ENCODE measurements around the gene LRRC45.

DNA sequence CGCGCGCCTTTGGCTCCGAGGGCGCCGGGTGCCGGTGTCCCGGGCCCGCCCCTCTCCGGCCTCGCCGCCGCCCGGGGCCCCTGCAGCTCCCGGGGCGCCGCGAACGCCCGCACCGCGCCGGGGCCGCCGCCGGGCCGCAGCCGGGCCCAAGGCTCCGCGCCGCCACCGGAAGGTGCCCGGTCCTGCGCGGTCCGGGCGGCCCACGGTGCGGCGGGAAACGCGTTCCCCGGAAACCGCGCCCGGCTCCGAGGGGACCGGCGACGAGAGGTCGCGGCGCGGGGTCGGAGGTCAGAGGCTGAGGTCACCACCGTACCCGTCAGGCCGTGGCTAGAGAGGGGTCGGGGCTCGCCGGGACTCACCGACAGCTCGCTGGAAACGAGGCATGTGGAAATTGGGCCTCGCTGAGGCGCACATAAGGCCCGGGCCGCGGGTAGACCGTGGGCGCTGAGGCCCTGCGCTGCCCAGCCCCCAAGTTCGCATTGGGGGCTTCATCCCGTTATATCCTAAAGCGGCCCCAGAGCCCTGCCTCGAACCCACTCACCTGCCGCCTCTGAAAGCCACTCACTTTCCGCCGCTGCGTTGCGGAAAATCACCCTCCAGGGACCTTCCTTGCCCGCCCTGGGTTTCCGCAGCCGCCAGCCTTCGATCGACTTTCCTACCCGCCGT, 42.7 kb downstream of the LRRC45 start, which contains the start of gene DUS1L:
- TF ChIP-seq EZH2phosphoT487 (IDR thresholded peaks at IDR 0.05; ENCODE audit: borderline replicate concordance) (no peak), TCF7L2 (IDR thresholded peaks at IDR 0.05; ENCODE audit: borderline replicate concordance, extremely low read depth, insufficient read depth, insufficient read length) (peak; percentile 75), POLR2A (IDR thresholded peaks at IDR 0.05; ENCODE audit: borderline replicate concordance, extremely low read depth, insufficient read depth, insufficient read length) (peak; percentile 87), RAD21 (IDR thresholded peaks at IDR 0.05; ENCODE audit: low read depth) (no peak), SIN3A (IDR thresholded peaks at IDR 0.05; ENCODE audit: low read depth) (peak; percentile 80; the same call in 1 of the 2 replicates), ZNF274 (IDR thresholded peaks at IDR 0.05; ENCODE audit: low read depth, low read length) (no peak), POLR2AphosphoS5 (IDR thresholded peaks at IDR 0.05; ENCODE audit: low read depth, low read length) (peak; percentile 49; the same call in 1 of the 2 replicates), EGR1 (IDR thresholded peaks at IDR 0.05; ENCODE audit: low read depth) (no peak), CEBPB (IDR thresholded peaks at IDR 0.05; ENCODE audit: low read depth) (no peak), EZH2 (IDR thresholded peaks at IDR 0.05) (no peak)
- TF ChIP-seq, protein P1, sequence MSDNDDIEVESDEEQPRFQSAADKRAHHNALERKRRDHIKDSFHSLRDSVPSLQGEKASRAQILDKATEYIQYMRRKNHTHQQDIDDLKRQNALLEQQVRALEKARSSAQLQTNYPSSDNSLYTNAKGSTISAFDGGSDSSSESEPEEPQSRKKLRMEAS (IDR thresholded peaks at IDR 0.05), result peak; percentile 80
- TF ChIP-seq, protein P2, sequence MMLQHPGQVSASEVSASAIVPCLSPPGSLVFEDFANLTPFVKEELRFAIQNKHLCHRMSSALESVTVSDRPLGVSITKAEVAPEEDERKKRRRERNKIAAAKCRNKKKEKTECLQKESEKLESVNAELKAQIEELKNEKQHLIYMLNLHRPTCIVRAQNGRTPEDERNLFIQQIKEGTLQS (IDR thresholded peaks at IDR 0.05), result no peak
- TF ChIP-seq, protein P3, sequence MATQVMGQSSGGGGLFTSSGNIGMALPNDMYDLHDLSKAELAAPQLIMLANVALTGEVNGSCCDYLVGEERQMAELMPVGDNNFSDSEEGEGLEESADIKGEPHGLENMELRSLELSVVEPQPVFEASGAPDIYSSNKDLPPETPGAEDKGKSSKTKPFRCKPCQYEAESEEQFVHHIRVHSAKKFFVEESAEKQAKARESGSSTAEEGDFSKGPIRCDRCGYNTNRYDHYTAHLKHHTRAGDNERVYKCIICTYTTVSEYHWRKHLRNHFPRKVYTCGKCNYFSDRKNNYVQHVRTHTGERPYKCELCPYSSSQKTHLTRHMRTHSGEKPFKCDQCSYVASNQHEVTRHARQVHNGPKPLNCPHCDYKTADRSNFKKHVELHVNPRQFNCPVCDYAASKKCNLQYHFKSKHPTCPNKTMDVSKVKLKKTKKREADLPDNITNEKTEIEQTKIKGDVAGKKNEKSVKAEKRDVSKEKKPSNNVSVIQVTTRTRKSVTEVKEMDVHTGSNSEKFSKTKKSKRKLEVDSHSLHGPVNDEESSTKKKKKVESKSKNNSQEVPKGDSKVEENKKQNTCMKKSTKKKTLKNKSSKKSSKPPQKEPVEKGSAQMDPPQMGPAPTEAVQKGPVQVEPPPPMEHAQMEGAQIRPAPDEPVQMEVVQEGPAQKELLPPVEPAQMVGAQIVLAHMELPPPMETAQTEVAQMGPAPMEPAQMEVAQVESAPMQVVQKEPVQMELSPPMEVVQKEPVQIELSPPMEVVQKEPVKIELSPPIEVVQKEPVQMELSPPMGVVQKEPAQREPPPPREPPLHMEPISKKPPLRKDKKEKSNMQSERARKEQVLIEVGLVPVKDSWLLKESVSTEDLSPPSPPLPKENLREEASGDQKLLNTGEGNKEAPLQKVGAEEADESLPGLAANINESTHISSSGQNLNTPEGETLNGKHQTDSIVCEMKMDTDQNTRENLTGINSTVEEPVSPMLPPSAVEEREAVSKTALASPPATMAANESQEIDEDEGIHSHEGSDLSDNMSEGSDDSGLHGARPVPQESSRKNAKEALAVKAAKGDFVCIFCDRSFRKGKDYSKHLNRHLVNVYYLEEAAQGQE (IDR thresholded peaks at IDR 0.05; ENCODE audit: low read depth), result no peak
- TF ChIP-seq, protein P4, sequence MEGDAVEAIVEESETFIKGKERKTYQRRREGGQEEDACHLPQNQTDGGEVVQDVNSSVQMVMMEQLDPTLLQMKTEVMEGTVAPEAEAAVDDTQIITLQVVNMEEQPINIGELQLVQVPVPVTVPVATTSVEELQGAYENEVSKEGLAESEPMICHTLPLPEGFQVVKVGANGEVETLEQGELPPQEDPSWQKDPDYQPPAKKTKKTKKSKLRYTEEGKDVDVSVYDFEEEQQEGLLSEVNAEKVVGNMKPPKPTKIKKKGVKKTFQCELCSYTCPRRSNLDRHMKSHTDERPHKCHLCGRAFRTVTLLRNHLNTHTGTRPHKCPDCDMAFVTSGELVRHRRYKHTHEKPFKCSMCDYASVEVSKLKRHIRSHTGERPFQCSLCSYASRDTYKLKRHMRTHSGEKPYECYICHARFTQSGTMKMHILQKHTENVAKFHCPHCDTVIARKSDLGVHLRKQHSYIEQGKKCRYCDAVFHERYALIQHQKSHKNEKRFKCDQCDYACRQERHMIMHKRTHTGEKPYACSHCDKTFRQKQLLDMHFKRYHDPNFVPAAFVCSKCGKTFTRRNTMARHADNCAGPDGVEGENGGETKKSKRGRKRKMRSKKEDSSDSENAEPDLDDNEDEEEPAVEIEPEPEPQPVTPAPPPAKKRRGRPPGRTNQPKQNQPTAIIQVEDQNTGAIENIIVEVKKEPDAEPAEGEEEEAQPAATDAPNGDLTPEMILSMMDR (IDR thresholded peaks at IDR 0.05 in 2 of 3, conservative IDR thresholded peaks at IDR 0.05 in 1 of 3; ENCODE audit: borderline replicate concordance in 1 of 3, insufficient read depth in 1 of 3, low read depth in 2 of 3, low read length in 2 of 3), result no peak
